CD4-positive, alpha-beta T cell (primary cell): ENCODE data around the gene CAPRIN1. TPM values are rescaled to one million over a fixed set of nuclear protein-coding genes. Genes with fewer than 3 reads are reported as not detected.

Experiments
- ATAC-seq: fragments of 200-7000 bp; cut with Tn5 transposase; one replicate; pipeline ENCODE4 v1.10.0; 2022; ENCODE audit warnings: mild to moderate bottlenecking; ENCODE audit not compliant: poor library complexity
- CTCF ChIA-PET: fragments of 350-600 bp; sonication (Branson Sonifier 250); formaldehyde crosslinking; loops from one replicate; lab custom pipeline; 2021; ENCODE audit warnings: antibody characterized with exemption, inconsistent platforms; lab: Charles Lee
- POLR2A ChIA-PET: fragments of 350-600 bp; sonication (Branson Sonifier 250); formaldehyde crosslinking; loops from one replicate; lab custom pipeline; 2021; ENCODE audit warnings: antibody characterized with exemption, inconsistent platforms; lab: Charles Lee
- DNase-seq, 14 experiments: peaks; one replicate each; pipeline ENCODE4 v3.0.0-alpha.2; 2013 to 2020; ENCODE audit warnings: mixed read lengths in 2 of 14
- H3K27ac ChIP-seq, 2 donors: one replicate each; pipeline versions ENCODE4 v1.5.1 to v1.7.0; 2013; ENCODE audit warnings: low read length in 2 of 2, low read depth in 1 of 2, mild to moderate bottlenecking in 1 of 2
- H3K27me3 ChIP-seq, 2 experiments: 1 replicate in 1 of 2; 2 replicates in 1 of 2; pipeline versions ENCODE4 v1.6.1 to v1.7.0; 2013; ENCODE audit warnings: low read length in 2 of 2, control low read depth in 1 of 2, mild to moderate bottlenecking in 1 of 2, moderate library complexity in 1 of 2; ENCODE audit not compliant: insufficient read depth in 2 of 2, control insufficient read depth in 1 of 2
- H3K36me3 ChIP-seq: one replicate; pipeline ENCODE4 v1.6.1; 2013; ENCODE audit warnings: low read length, control low read depth; ENCODE audit not compliant: insufficient read depth
- H3K4me1 ChIP-seq: one replicate; pipeline ENCODE4 v1.6.1; 2013; ENCODE audit warnings: low read length, control low read depth; ENCODE audit not compliant: insufficient read depth
- H3K4me3 ChIP-seq: one replicate; pipeline ENCODE4 v1.5.1; 2013; ENCODE audit warnings: mild to moderate bottlenecking, low read length, moderate library complexity
- H3K9me3 ChIP-seq, 2 experiments: 1 replicate in 1 of 2; 2 replicates in 1 of 2; pipeline versions ENCODE4 v1.6.1 to v1.7.0; 2013; ENCODE audit warnings: low read length in 2 of 2, mild to moderate bottlenecking in 2 of 2, control low read depth in 1 of 2, moderate library complexity in 1 of 2; ENCODE audit not compliant: control insufficient read depth in 1 of 2, insufficient read depth in 1 of 2
- H3K27ac Mint-ChIP-seq: one replicate; pipeline ENCODE4 v1.8.0; 2020; ENCODE audit warnings: mixed read lengths
- H3K27me3 Mint-ChIP-seq: one replicate; pipeline ENCODE4 v1.8.0; 2021; ENCODE audit warnings: mixed read lengths
- H3K36me3 Mint-ChIP-seq: one replicate; pipeline ENCODE4 v1.8.0; 2021; ENCODE audit warnings: low read depth, mixed read lengths
- H3K4me1 Mint-ChIP-seq: one replicate; pipeline ENCODE4 v1.8.0; 2021; ENCODE audit warnings: low read depth, mixed read lengths
- H3K4me3 Mint-ChIP-seq: one replicate; pipeline ENCODE4 v1.8.0; 2020; ENCODE audit warnings: mild to moderate bottlenecking, mixed read lengths
- H3K9me3 Mint-ChIP-seq: one replicate; pipeline ENCODE4 v1.8.0; 2020; ENCODE audit warnings: mixed read lengths
- CTCF ChIP-seq: fragments of 200-600 bp; IDR thresholded peaks from one replicate; pipeline ENCODE4 v1.8.0; 2022; ENCODE audit warnings: antibody characterized with exemption, mild to moderate bottlenecking
- intact Hi-C, 2 experiments: fragments of 100-400 bp; cut with DNase I in 1 of 2; cut with micrococcal nuclease in 1 of 2; formaldehyde crosslinking; loops; one replicate each; pipeline versions ENCODE4 v1.15.1 to v1.9.0; 2023 to 2025; cut with DNase I, micrococcal nuclease
- total RNA-seq, 174 experiments: library from RNA in 2 of 174; stranded (reverse) in 2 of 174; gene quantifications; one replicate each; pipeline ENCODE4 v1.2.3 and lab custom pipeline; 2021 to 2026

Gene CAPRIN1
- total RNA-seq, 2 experiments from 2014 or later: 107 TPM

- POLR2A ChIA-PET: interaction anchor here (0.7 kb wide), 1 partner anchor 49 kb away, joined by 3 read pairs; no protein-coding TSS in a partner anchor
Measured at GRCh38 chr11:34146866-34147265, 95.3 kb downstream of the CAPRIN1 start.

GRCh38 chr11:34147581-34147980 is 96.0 kb downstream of the CAPRIN1 start:
- H3K36me3 Mint-ChIP-seq: peaks cover 63% of the 10 kb centered on the region
- H3K27ac ChIP-seq: no peak overlapping the region
- no peak overlapping the region for H3K4me3 Mint-ChIP-seq
- H3K4me1 Mint-ChIP-seq: peaks cover under 1% of the 10 kb centered on the region
- H3K9me3 ChIP-seq: no peaks in the 10 kb centered on the region
- intact Hi-C loops: no loop called here
- TF ChIP-seq CTCF: no peak
- CTCF ChIA-PET: no interaction called here
- no peak overlapping the region for H3K27ac Mint-ChIP-seq
- no peak for ATAC-seq
- H3K9me3 Mint-ChIP-seq: no peaks in the 10 kb centered on the region
- DNase-seq: no peak
- POLR2A ChIA-PET: no interaction called here
- H3K27me3 Mint-ChIP-seq: no peaks in the 10 kb centered on the region
- peaks cover 76% of the 10 kb centered on the region for H3K36me3 ChIP-seq
- H3K27me3 ChIP-seq: no peaks in the 10 kb centered on the region
- no peak overlapping the region for H3K4me3 ChIP-seq
- no peaks in the 10 kb centered on the region for H3K4me1 ChIP-seq

More at GRCh38 chr11:34146866-34147265, 95.3 kb downstream of the CAPRIN1 start:
- ATAC-seq (no peak), DNase-seq (no peak)
- no peak for TF ChIP-seq CTCF
- H3K36me3 Mint-ChIP-seq: peaks cover 70% of the 10 kb centered on the region
- no peaks in the 10 kb centered on the region for H3K27me3 Mint-ChIP-seq
- CTCF ChIA-PET: no interaction called here
- intact Hi-C loops: no loop called here
- H3K4me1 Mint-ChIP-seq: no peaks in the 10 kb centered on the region
- no peak overlapping the region for H3K27ac Mint-ChIP-seq
- H3K4me3 ChIP-seq: no peak overlapping the region
- no peaks in the 10 kb centered on the region for H3K9me3 ChIP-seq
- H3K27ac ChIP-seq: no peak overlapping the region
- H3K9me3 Mint-ChIP-seq: no peaks in the 10 kb centered on the region
- H3K4me1 ChIP-seq: no peaks in the 10 kb centered on the region
- peaks cover 83% of the 10 kb centered on the region for H3K36me3 ChIP-seq
- H3K27me3 ChIP-seq: no peaks in the 10 kb centered on the region
- H3K4me3 Mint-ChIP-seq: no peak overlapping the region

- Mint-ChIP-seq H3K27me3 (no peaks in the 10 kb centered on the region), H3K4me3 (no peak overlapping the region), H3K9me3 (no peaks in the 10 kb centered on the region), H3K4me1 (peaks cover 5% of the 10 kb centered on the region), H3K36me3 (peaks cover 53% of the 10 kb centered on the region), H3K27ac (no peak overlapping the region)
- no peak for TF ChIP-seq CTCF
- CTCF ChIA-PET: no interaction called here
- ATAC-seq (no peak), DNase-seq (no peak)
- Histone ChIP-seq H3K4me1 (no peaks in the 10 kb centered on the region), H3K27ac (no peak overlapping the region), H3K36me3 (peaks cover 65% of the 10 kb centered on the region), H3K9me3 (no peaks in the 10 kb centered on the region), H3K4me3 (no peak overlapping the region), H3K27me3 (no peaks in the 10 kb centered on the region)
- POLR2A ChIA-PET: no interaction called here
- intact Hi-C loops: no loop called here
Measured at GRCh38 chr11:34148504-34149165, 97.1 kb downstream of the CAPRIN1 start.
